Measurements from ENCODE around the gene CGB5.
"Not testable (repeated sequence)": the region's sequence is repeated elsewhere in the genome, so short reads cannot be mapped to it uniquely, and the experiment has no call there.

DNA sequence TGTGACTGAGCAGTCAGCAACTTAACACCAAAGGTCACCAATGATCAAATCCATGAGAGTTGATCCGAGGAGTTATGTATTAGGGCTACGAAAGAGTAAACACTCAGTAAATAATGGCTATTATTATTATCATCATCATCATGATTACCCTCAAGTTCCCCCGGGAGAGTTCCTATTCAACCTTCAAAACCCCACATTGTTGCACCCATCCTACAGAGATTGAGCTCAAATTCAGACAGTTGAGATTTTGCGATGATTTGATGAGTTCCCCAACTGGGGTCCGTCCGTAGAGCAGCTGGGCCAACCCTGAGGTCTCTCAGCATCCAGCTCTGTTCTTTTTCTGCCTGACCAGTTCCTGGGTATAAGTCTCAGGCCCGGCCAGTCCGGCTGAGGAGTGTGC, 5.5 kb upstream of the CGB5 start:
- TF ChIP-seq, protein P1, sequence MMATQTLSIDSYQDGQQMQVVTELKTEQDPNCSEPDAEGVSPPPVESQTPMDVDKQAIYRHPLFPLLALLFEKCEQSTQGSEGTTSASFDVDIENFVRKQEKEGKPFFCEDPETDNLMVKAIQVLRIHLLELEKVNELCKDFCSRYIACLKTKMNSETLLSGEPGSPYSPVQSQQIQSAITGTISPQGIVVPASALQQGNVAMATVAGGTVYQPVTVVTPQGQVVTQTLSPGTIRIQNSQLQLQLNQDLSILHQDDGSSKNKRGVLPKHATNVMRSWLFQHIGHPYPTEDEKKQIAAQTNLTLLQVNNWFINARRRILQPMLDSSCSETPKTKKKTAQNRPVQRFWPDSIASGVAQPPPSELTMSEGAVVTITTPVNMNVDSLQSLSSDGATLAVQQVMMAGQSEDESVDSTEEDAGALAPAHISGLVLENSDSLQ (IDR thresholded peaks at IDR 0.05), result not testable (repeated sequence)
- not testable (repeated sequence) for TF ChIP-seq TEAD4 (IDR thresholded peaks at IDR 0.05; ENCODE audit: low read length); TEAD4 (CRISPR knock-in tag; IDR thresholded peaks at IDR 0.05; ENCODE audit: borderline replicate concordance); CREB1 (IDR thresholded peaks at IDR 0.05); CREB1 (CRISPR knock-in tag; IDR thresholded peaks at IDR 0.05); KLF6 (CRISPR knock-in tag; IDR thresholded peaks at IDR 0.05; ENCODE audit: borderline replicate concordance); SIN3A (IDR thresholded peaks at IDR 0.05; ENCODE audit: borderline replicate concordance in 2 of 2, control insufficient read depth in 1 of 2, low read depth in 2 of 2, low read length in 2 of 2); ZNF24 (IDR thresholded peaks at IDR 0.05); TRIM24 (IDR thresholded peaks at IDR 0.05); ZNF395 (CRISPR knock-in tag; IDR thresholded peaks at IDR 0.05); PHTF2 (CRISPR knock-in tag; IDR thresholded peaks at IDR 0.05); SP1 (CRISPR knock-in tag; IDR thresholded peaks at IDR 0.05); NKRF (IDR thresholded peaks at IDR 0.05; ENCODE audit: borderline replicate concordance); GTF2A2 (tag; IDR thresholded peaks at IDR 0.05); MYNN (IDR thresholded peaks at IDR 0.05); MYNN (CRISPR knock-in tag; IDR thresholded peaks at IDR 0.05)
- TF ChIP-seq, protein P2, sequence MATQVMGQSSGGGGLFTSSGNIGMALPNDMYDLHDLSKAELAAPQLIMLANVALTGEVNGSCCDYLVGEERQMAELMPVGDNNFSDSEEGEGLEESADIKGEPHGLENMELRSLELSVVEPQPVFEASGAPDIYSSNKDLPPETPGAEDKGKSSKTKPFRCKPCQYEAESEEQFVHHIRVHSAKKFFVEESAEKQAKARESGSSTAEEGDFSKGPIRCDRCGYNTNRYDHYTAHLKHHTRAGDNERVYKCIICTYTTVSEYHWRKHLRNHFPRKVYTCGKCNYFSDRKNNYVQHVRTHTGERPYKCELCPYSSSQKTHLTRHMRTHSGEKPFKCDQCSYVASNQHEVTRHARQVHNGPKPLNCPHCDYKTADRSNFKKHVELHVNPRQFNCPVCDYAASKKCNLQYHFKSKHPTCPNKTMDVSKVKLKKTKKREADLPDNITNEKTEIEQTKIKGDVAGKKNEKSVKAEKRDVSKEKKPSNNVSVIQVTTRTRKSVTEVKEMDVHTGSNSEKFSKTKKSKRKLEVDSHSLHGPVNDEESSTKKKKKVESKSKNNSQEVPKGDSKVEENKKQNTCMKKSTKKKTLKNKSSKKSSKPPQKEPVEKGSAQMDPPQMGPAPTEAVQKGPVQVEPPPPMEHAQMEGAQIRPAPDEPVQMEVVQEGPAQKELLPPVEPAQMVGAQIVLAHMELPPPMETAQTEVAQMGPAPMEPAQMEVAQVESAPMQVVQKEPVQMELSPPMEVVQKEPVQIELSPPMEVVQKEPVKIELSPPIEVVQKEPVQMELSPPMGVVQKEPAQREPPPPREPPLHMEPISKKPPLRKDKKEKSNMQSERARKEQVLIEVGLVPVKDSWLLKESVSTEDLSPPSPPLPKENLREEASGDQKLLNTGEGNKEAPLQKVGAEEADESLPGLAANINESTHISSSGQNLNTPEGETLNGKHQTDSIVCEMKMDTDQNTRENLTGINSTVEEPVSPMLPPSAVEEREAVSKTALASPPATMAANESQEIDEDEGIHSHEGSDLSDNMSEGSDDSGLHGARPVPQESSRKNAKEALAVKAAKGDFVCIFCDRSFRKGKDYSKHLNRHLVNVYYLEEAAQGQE (IDR thresholded peaks at IDR 0.05; ENCODE audit: borderline replicate concordance), result not testable (repeated sequence)
- TF ChIP-seq, protein P2 (CRISPR knock-in tag; IDR thresholded peaks at IDR 0.05; ENCODE audit: low read depth), result not testable (repeated sequence)

All from K562 (cell line).